RWPE2 (cell line): ENCODE data around the gene AADACL2.

ENCODE experiments used
- ATAC-seq: fragments of 200-7000 bp; cut with Tn5 transposase; 3 replicates; pipeline ENCODE4 v1.9.1; 2021; ENCODE audit warnings: low read depth
- DNase-seq: peaks from one replicate; pipeline ENCODE4 v3.0.0-alpha.2; 2020; ENCODE audit warnings: low spot score
- H3K27ac ChIP-seq: fragments of 450-650 bp; 2 replicates; pipeline ENCODE4 v1.5.1; 2017; ENCODE audit warnings: mild to moderate bottlenecking; ENCODE audit not compliant: poor library complexity, severe bottlenecking
- H3K27me3 ChIP-seq: fragments of 250-450 bp; sonication (Bioruptor Pico); 2 replicates; pipeline ENCODE4 v1.5.1; 2021; ENCODE audit warnings: mild to moderate bottlenecking, moderate library complexity; ENCODE audit not compliant: insufficient read depth, poor library complexity, severe bottlenecking
- H3K36me3 ChIP-seq: fragments of 250-450 bp; sonication (Bioruptor Pico); 2 replicates; pipeline ENCODE4 v1.5.1; 2020; ENCODE audit warnings: low read depth, mild to moderate bottlenecking, moderate library complexity
- H3K4me1 ChIP-seq: fragments of 250-450 bp; sonication (Bioruptor Pico); 2 replicates; pipeline ENCODE4 v1.5.1; 2021; ENCODE audit warnings: mild to moderate bottlenecking, moderate library complexity; ENCODE audit not compliant: insufficient read depth, poor library complexity, severe bottlenecking
- H3K4me3 ChIP-seq: fragments of 250-450 bp; sonication (Bioruptor Pico); 2 replicates; pipeline ENCODE4 v1.5.1; 2021; ENCODE audit warnings: mild to moderate bottlenecking, moderate library complexity; ENCODE audit not compliant: severe bottlenecking
- H3K9me3 ChIP-seq: fragments of 250-450 bp; sonication (Bioruptor Pico); 2 replicates; pipeline ENCODE4 v1.5.1; 2021; ENCODE audit warnings: mild to moderate bottlenecking, moderate library complexity; ENCODE audit not compliant: severe bottlenecking
- CTCF ChIP-seq: fragments of 450-650 bp; IDR thresholded peaks from one replicate; pipeline ENCODE4 v1.5.1; 2017; ENCODE audit warnings: mild to moderate bottlenecking, moderate library complexity; ENCODE audit not compliant: poor library complexity, severe bottlenecking

The AADACL2 gene

DNA sequence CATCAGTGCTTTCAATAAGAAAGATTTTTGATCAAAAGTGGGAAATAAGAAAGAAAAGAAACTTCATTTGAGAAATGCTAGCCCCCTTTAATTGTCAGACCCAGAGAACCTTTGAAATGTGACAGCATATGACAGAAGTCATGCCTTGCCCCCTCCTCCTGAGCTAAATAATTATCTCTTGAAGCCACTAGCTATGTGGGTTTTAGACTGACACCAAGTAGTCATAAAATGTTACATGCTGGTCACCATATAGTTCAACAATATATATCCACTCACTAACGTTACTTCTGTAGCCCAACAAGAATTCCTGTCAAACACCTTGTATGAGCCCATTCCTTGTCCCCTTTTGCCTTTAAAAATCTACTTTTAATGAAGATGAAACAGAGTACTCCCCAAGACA is 43.1 kb upstream of the AADACL2 start:
- TF ChIP-seq CTCF = no peak
- ATAC-seq (no peak), DNase-seq (no peak)
- Histone ChIP-seq H3K4me3 (no peak overlapping the region), H3K27me3 (no peaks in the 10 kb centered on the region), H3K36me3 (no peaks in the 10 kb centered on the region), H3K27ac (no peak overlapping the region), H3K9me3 (no peaks in the 10 kb centered on the region), H3K4me1 (no peaks in the 10 kb centered on the region)

DNA sequence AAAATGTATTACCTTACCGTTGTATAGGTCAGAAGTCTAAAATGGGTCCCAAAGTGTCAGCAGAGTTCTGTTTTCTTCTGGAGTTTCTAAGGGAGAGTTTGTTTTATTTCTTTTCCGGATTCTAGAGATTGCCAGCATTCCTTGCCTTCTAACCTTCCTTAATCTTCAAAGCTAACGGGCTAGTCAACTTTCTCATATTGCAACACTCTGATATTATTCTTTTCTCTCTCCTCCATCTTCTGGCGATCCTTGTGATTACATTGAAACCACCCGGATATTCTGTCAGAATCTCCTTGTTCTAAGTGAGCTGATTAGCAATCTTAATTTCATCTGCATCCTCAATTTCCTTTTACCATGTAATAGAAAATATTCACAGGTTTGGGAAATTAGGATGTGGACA is 36.2 kb upstream of the AADACL2 start:
- ATAC-seq (no peak), DNase-seq (no peak)
- no peaks in the 10 kb centered on the region for H3K27me3 ChIP-seq
- no peak overlapping the region for H3K27ac ChIP-seq
- no peaks in the 10 kb centered on the region for H3K9me3 ChIP-seq
- TF ChIP-seq CTCF = no peak
- H3K36me3 ChIP-seq = no peaks in the 10 kb centered on the region
- H3K4me1 ChIP-seq = no peaks in the 10 kb centered on the region
- no peak overlapping the region for H3K4me3 ChIP-seq

DNA sequence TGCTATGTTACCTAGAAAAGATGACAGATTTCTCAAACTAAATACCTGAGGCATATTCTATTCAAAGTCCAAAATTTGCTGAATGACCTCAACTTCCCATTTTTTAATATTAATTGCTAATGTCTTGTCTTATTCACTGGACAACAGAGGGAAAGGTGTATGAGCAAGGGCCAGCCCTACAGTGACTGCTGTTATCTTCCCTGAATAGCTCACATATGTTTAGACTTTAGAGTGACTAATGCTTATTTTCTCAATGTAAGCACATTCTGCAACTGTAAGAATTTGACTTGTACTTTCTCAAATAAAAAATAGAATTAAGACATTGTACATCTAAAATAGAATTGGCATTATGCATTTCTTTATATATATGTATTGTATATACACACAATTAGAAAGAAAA is 26.5 kb upstream of the AADACL2 start:
- no peaks in the 10 kb centered on the region for H3K36me3 ChIP-seq
- ATAC-seq = no peak
- no peak overlapping the region for H3K4me3 ChIP-seq
- H3K27me3 ChIP-seq = no peaks in the 10 kb centered on the region
- H3K27ac ChIP-seq = no peak overlapping the region
- TF ChIP-seq CTCF = no peak
- DNase-seq = no peak
- H3K9me3 ChIP-seq = no peaks in the 10 kb centered on the region
- H3K4me1 ChIP-seq = no peaks in the 10 kb centered on the region

- H3K4me3 ChIP-seq = no peak overlapping the region
- H3K36me3 ChIP-seq = no peaks in the 10 kb centered on the region
- no peak for ATAC-seq
- no peak for DNase-seq
- no peaks in the 10 kb centered on the region for H3K4me1 ChIP-seq
- H3K27me3 ChIP-seq = no peaks in the 10 kb centered on the region
- no peak for TF ChIP-seq CTCF
- no peak overlapping the region for H3K27ac ChIP-seq
- H3K9me3 ChIP-seq = no peaks in the 10 kb centered on the region
Observed at GRCh38 chr3:151708868-151709267, 24.9 kb upstream of the AADACL2 start.

- Histone ChIP-seq H3K27ac (no peak overlapping the region), H3K9me3 (no peaks in the 10 kb centered on the region), H3K4me3 (no peak overlapping the region), H3K4me1 (no peaks in the 10 kb centered on the region), H3K27me3 (no peaks in the 10 kb centered on the region), H3K36me3 (no peaks in the 10 kb centered on the region)
- no peak for TF ChIP-seq CTCF
- DNase-seq (no peak), ATAC-seq (no peak)
Observed at GRCh38 chr3:151709847-151710246, 23.9 kb upstream of the AADACL2 start.
